Measurements from ENCODE around the gene MINDY1. TPM values are rescaled to one million over a fixed set of nuclear protein-coding genes. Genes with fewer than 3 reads are reported as not detected.

The MINDY1 gene
- total and polyA plus RNA-seq, 10 of the 15 experiments (the other 5 are each of a cell fraction or from before 2014, with no cell fraction given) = 0.48 to 8.8 (median 5.0) TPM

DNA sequence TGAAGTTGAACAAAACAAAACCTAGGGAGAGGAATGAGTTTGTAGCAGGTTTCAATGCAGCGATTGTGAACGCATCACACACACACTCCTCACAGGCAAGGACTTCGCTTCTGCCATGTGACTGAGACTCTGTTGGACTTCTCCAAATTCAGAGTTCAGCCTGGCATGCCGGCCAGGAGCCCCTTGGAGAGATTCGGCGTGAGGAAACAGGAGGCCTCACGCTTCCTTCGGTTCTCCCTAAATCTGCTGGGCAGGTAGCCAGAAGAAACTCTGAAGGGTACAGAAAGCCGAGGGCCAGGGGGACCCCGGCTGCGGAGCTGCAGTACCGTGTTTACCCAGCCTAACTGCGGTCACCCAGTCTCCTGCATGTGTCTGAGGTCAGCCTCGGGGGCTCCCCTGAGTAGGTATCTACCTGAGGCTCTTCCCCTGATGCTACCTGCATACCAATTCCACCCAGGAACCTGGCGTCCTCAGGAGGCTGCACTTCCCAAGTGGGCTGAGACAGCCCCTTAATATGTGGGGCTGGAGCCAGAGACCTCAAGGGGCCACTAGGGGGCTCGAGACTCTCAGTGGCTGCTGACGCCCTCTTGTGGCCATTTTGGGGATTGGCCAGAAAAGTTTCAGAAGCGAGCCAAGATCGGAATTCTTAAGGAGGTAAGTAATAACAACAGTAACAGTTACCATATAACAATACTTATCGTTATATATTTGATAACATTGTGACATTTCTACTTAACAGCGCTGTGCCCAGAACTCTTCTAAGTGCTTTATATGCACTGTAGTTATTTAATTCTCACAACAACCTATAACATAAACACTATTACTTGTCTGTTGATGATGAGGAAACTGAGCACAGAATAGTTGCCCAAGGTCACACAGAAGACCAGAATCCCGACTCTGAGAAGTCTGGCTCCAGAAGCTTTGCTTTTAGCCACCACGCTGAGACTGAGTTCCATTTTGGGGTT is 27.3 kb downstream of the MINDY1 start (continued):
- peak; percentile 86 for TF ChIP-seq ZNF592 (IDR thresholded peaks at IDR 0.05)
- TF ChIP-seq, protein P1, sequence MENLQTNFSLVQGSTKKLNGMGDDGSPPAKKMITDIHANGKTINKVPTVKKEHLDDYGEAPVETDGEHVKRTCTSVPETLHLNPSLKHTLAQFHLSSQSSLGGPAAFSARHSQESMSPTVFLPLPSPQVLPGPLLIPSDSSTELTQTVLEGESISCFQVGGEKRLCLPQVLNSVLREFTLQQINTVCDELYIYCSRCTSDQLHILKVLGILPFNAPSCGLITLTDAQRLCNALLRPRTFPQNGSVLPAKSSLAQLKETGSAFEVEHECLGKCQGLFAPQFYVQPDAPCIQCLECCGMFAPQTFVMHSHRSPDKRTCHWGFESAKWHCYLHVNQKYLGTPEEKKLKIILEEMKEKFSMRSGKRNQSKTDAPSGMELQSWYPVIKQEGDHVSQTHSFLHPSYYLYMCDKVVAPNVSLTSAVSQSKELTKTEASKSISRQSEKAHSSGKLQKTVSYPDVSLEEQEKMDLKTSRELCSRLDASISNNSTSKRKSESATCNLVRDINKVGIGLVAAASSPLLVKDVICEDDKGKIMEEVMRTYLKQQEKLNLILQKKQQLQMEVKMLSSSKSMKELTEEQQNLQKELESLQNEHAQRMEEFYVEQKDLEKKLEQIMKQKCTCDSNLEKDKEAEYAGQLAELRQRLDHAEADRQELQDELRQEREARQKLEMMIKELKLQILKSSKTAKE (IDR thresholded peaks at IDR 0.05; ENCODE audit: low read depth, poor library complexity, severe bottlenecking) = peak; percentile 46
- TF ChIP-seq ZNF207 (IDR thresholded peaks at IDR 0.05; ENCODE audit: borderline replicate concordance) = 0 out of 2 replicates have a peak, but pooled peaks have one; percentile 62
- 0 out of 2 replicates have a peak, but pooled peaks have one; percentile 23 for TF ChIP-seq HCFC1 (IDR thresholded peaks at IDR 0.05; ENCODE audit: low read length)
- peak; percentile 62; the same call in 1 of the 2 replicates for TF ChIP-seq GATAD2B (conservative IDR thresholded peaks at IDR 0.05; ENCODE audit: low read depth)
- peak; percentile 31; the same call in 1 of the 2 replicates for TF ChIP-seq CREM (IDR thresholded peaks at IDR 0.05; ENCODE audit: low read depth)
- no peak for TF ChIP-seq CEBPB (IDR thresholded peaks at IDR 0.05; ENCODE audit: borderline replicate concordance in 1 of 2, low read depth in 2 of 2, low read length in 2 of 2)
- TF ChIP-seq IKZF1 (conservative IDR thresholded peaks at IDR 0.05) = peak; percentile 46
- no peak for TF ChIP-seq ZNF217 (IDR thresholded peaks at IDR 0.05)
- 0 out of 2 replicates have a peak, but pooled peaks have one; percentile 72 for TF ChIP-seq CBX5 (IDR thresholded peaks at IDR 0.05; ENCODE audit: low read depth)
- TF ChIP-seq YY1 (IDR thresholded peaks at IDR 0.05; ENCODE audit: low read depth, low read length) = peak; percentile 84
- TF ChIP-seq ATF3 (IDR thresholded peaks at IDR 0.05; ENCODE audit: borderline replicate concordance, extremely low read depth, low read depth, low read length) = peak; percentile 81
- peak; percentile 21; the same call in 1 of the 2 replicates for TF ChIP-seq TCF7 (IDR thresholded peaks at IDR 0.05; ENCODE audit: borderline replicate concordance)
- TF ChIP-seq ZZZ3 (IDR thresholded peaks at IDR 0.05; ENCODE audit: control insufficient read depth, insufficient read length, low read depth) = no peak
- TF ChIP-seq E4F1 (IDR thresholded peaks at IDR 0.05; ENCODE audit: borderline replicate concordance, partially characterized antibody) = no peak
- TF ChIP-seq CBX3 (IDR thresholded peaks at IDR 0.05; ENCODE audit: borderline replicate concordance, low read depth) = no peak
- peak; percentile 12 to 40; a peak in 2 of 4 replicates for TF ChIP-seq BHLHE40 (IDR thresholded peaks at IDR 0.05; ENCODE audit: borderline replicate concordance in 1 of 2, low read depth in 2 of 2, low read length in 1 of 2)
- TF ChIP-seq FOXM1 (IDR thresholded peaks at IDR 0.05; ENCODE audit: low read depth, low read length) = peak; percentile 64; the same call in 1 of the 2 replicates
